HAP-1 (cell line): ENCODE measurements around the gene TMEM242.

ENCODE experiments used
- DNase-seq, 2 experiments: peaks; one replicate each; pipeline ENCODE4 v3.0.0-alpha.2; 2016 to 2020; ENCODE audit warnings: low spot score in 2 of 2
- H3K27me3 ChIP-seq: fragments of 250-450 bp; sonication (Bioruptor Pico); 2 replicates; pipeline ENCODE4 v1.5.1; 2020; ENCODE audit warnings: low read depth, mild to moderate bottlenecking, moderate library complexity
- H3K36me3 ChIP-seq: fragments of 250-450 bp; sonication (Bioruptor Pico); replicated peaks from 2 replicates; pipeline ENCODE4 v1.5.1; 2020; ENCODE audit warnings: mild to moderate bottlenecking
- H3K4me1 ChIP-seq: fragments of 250-450 bp; sonication (Bioruptor Pico); 2 replicates; pipeline ENCODE4 v1.5.1; 2020; ENCODE audit warnings: mild to moderate bottlenecking
- H3K4me3 ChIP-seq: fragments of 250-450 bp; sonication (Bioruptor Pico); 2 replicates; pipeline ENCODE4 v1.5.1; 2020; ENCODE audit warnings: mild to moderate bottlenecking, moderate library complexity
- H3K9me3 ChIP-seq: fragments of 250-450 bp; sonication (Bioruptor Pico); 2 replicates; pipeline ENCODE4 v1.5.1; 2020; ENCODE audit warnings: mild to moderate bottlenecking, moderate library complexity
- in situ Hi-C: fragments of 300-500 bp; cut with MboI; formaldehyde crosslinking; loops from 3 replicates; pipeline ENCODE4 v1.14.3; 2020; ENCODE audit warnings: low sequenced_read_pairs, inconsistent platforms, mixed read lengths

Gene TMEM242

GRCh38 chr6:157268396-157268795, 54.9 kb downstream of the TMEM242 start:
- H3K36me3 ChIP-seq: no peaks in the 10 kb centered on the region
- in situ Hi-C loops: no loop called here
- H3K4me3 ChIP-seq: no peak overlapping the region

DNA sequence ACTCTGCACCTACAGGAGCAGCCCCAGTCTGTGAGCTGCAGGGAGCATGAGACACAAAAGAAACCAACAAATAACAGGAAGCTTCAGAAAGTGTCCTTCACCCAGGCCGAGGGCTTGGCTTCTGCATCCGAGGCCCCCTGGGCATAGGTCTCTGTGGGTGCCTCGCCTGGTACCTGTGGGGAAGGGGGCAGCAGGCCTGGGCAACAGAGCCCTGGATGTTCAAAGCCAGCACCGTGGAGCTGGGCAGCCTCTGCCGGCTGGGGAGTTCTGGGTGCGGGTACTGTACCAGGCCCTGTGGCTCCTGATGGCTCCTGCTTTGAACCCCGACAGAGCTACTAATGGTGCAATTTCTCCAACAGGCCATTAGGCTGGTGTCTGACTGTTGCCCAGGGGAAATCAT, 55.7 kb downstream of the TMEM242 start:
- Histone ChIP-seq H3K36me3 (no peaks in the 10 kb centered on the region), H3K27me3 (no peaks in the 10 kb centered on the region), H3K4me3 (no peak overlapping the region), H3K9me3 (no peaks in the 10 kb centered on the region), H3K4me1 (no peaks in the 10 kb centered on the region)
- DNase-seq: no peak
- in situ Hi-C loops: no loop called here

More at GRCh38 chr6:157268396-157268795, 54.9 kb downstream of the TMEM242 start:
- H3K4me1 ChIP-seq: no peaks in the 10 kb centered on the region
- no peaks in the 10 kb centered on the region for H3K9me3 ChIP-seq
- no peaks in the 10 kb centered on the region for H3K27me3 ChIP-seq
- DNase-seq: no peak

DNA sequence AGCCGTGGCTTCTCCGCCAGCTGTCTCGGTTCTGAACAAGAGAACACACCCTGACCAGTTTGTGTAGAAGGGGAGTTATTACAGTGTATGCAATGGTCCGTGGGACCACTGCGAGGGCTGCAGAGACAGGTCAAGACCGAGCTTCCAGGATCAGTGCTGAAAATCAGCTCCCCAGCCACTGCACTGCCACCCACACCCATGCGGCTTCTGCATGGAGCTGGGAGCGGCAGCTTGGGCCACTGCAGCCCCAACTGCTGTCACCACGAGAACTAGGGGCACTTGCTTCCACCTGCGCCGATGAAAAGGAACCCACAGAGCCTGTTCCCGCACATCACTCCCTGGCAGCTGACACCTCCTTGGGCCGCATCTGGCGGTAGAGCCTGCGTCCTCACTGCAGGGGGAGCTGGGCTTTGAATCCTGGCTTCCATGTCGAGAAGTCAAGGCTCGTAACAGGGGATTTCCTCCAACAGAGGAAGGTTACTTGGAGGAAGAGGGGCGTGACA, 56.2 kb downstream of the TMEM242 start:
- Histone ChIP-seq H3K4me1 (no peaks in the 10 kb centered on the region), H3K36me3 (no peaks in the 10 kb centered on the region), H3K27me3 (no peaks in the 10 kb centered on the region), H3K9me3 (no peaks in the 10 kb centered on the region), H3K4me3 (no peak overlapping the region)
- no peak for DNase-seq
- in situ Hi-C loops: no loop called here

GRCh38 chr6:157266274-157267101, 56.8 kb downstream of the TMEM242 start:
- H3K27me3 ChIP-seq: no peaks in the 10 kb centered on the region
- in situ Hi-C loops: no loop called here
- no peak for DNase-seq
- no peaks in the 10 kb centered on the region for H3K4me1 ChIP-seq
- no peaks in the 10 kb centered on the region for H3K36me3 ChIP-seq
- H3K9me3 ChIP-seq: no peaks in the 10 kb centered on the region
- no peak overlapping the region for H3K4me3 ChIP-seq

DNA sequence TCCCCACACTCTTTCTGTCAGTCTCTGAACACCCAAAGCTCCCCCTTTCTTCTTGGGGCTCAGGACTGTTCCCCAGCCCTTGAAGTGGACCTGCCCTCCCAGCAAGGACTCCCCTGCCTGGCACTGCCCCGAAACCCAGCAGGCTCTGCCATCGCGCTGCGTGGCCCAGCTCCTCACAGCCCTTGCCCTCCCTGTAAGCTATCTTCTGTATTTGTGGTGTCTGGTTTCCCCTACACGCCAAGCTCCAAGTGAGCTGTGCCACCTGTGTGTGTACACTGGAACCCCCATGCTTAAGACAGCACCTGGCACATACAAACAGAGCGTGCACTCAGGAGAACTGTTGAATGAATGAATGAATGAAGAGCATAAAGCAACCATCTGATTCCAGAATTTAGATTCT, 57.7 kb downstream of the TMEM242 start:
- no peaks in the 10 kb centered on the region for H3K27me3 ChIP-seq
- in situ Hi-C loops: no loop called here
- H3K9me3 ChIP-seq: no peaks in the 10 kb centered on the region
- H3K4me1 ChIP-seq: no peaks in the 10 kb centered on the region
- no peak overlapping the region for H3K4me3 ChIP-seq
- DNase-seq: no peak
- no peaks in the 10 kb centered on the region for H3K36me3 ChIP-seq

DNA sequence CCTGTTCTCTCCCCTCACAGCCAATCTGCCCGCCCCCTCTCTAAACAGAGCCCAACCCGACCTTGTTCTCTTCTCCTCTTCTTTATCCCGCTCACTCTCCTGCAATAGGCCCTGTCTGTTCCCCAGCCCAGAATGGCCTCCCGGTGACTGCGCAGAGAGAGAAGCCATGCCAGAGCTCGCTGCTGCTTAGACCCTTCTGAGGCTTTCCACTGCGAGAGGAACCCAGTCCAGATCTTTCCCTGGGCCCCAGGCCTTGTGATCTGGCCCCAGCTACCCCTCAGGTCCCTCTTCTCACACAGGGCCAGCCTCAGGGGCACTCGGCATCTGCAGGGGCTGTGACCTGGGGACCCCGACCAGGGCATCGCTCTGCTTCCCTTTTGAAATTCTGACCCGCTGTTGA, 58.1 kb downstream of the TMEM242 start:
- H3K27me3 ChIP-seq: no peaks in the 10 kb centered on the region
- H3K9me3 ChIP-seq: no peaks in the 10 kb centered on the region
- in situ Hi-C loops: no loop called here
- H3K4me3 ChIP-seq: no peak overlapping the region
- H3K36me3 ChIP-seq: no peaks in the 10 kb centered on the region
- DNase-seq: no peak
- no peaks in the 10 kb centered on the region for H3K4me1 ChIP-seq

DNA sequence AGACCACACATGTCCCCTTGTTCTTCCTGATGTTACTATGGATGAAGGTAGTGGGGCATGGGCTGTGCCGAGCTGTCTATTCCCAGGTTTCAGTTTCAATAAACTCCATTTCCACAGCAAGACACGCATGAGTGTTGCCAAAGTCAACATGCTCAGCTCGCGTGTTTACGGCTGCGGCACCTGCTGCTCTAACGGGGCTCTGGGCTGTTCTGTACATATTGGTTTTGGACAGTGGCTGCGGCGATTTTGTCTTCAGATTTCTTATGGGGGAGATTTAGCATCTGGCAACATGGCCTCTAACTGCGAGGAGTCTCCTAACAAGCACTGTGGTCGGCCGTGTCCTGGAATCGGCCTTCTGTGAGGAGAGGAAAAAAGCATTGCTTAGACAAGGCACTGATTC, 58.6 kb downstream of the TMEM242 start:
- in situ Hi-C loops: no loop called here
- Histone ChIP-seq H3K9me3 (no peaks in the 10 kb centered on the region), H3K36me3 (no peaks in the 10 kb centered on the region), H3K4me1 (no peaks in the 10 kb centered on the region), H3K27me3 (no peaks in the 10 kb centered on the region), H3K4me3 (no peak overlapping the region)
- no peak for DNase-seq

- Histone ChIP-seq H3K27me3 (no peaks in the 10 kb centered on the region), H3K9me3 (no peaks in the 10 kb centered on the region), H3K4me1 (no peaks in the 10 kb centered on the region), H3K4me3 (no peak overlapping the region), H3K36me3 (no peaks in the 10 kb centered on the region)
- no peak for DNase-seq
- in situ Hi-C loops: no loop called here
Measured at GRCh38 chr6:157263881-157264397, 59.4 kb downstream of the TMEM242 start.

DNA sequence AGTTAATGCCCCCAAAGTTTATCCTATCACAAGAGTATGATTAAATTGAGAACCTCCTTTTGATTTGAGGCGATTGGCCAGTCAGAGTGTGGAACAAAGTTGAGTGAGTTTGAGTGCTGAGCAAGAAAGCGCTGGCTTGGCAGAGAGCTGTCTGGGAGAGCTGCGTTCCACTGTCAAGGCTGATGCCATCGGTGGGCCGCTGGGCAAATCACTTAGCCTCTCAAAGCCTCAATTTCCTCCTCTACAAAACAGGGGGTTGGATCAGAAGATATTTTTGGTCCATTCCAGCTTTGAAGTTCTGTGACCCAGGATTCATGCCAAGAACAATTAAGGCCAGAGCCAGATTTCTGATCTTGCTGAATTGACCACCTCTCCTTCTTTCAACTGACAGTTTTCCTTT, 60.2 kb downstream of the TMEM242 start:
- Histone ChIP-seq H3K27me3 (no peaks in the 10 kb centered on the region), H3K4me3 (no peak overlapping the region), H3K4me1 (no peaks in the 10 kb centered on the region), H3K9me3 (no peaks in the 10 kb centered on the region), H3K36me3 (no peaks in the 10 kb centered on the region)
- no peak for DNase-seq
- in situ Hi-C loops: no loop called here

- no peak overlapping the region for H3K4me3 ChIP-seq
- no peak for DNase-seq
- H3K36me3 ChIP-seq: no peaks in the 10 kb centered on the region
- no peaks in the 10 kb centered on the region for H3K27me3 ChIP-seq
- H3K9me3 ChIP-seq: no peaks in the 10 kb centered on the region
- in situ Hi-C loops: no loop called here
- no peaks in the 10 kb centered on the region for H3K4me1 ChIP-seq
Measured at GRCh38 chr6:157261606-157262005, 61.7 kb downstream of the TMEM242 start.

- in situ Hi-C loops: no loop called here
- H3K9me3 ChIP-seq: no peaks in the 10 kb centered on the region
- H3K36me3 ChIP-seq: no peaks in the 10 kb centered on the region
- H3K4me3 ChIP-seq: no peak overlapping the region
- no peak for DNase-seq
- no peaks in the 10 kb centered on the region for H3K27me3 ChIP-seq
- no peaks in the 10 kb centered on the region for H3K4me1 ChIP-seq
Measured at GRCh38 chr6:157260735-157261410, 62.4 kb downstream of the TMEM242 start.

DNA sequence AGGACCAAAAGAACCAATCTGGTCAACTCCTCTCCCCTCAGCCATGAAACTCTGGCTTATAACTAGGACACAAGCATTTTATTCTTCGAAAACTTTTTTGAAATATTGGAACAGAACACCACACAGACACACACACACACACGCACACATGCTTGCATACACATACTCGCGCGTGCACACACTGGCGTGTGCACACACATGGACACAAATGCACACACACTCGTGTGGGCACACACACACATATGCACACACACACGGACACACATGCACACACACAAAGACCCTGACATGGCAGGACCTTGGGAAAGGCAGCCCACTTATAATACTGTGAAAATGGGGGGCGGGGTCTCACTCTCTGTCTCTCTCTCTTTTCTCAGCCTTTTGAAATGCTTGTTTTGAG, 63.9 kb downstream of the TMEM242 start:
- H3K27me3 ChIP-seq: no peaks in the 10 kb centered on the region
- no peaks in the 10 kb centered on the region for H3K4me1 ChIP-seq
- H3K4me3 ChIP-seq: no peak overlapping the region
- in situ Hi-C loops: no loop called here
- no peak for DNase-seq
- no peaks in the 10 kb centered on the region for H3K36me3 ChIP-seq
- H3K9me3 ChIP-seq: no peaks in the 10 kb centered on the region

DNA sequence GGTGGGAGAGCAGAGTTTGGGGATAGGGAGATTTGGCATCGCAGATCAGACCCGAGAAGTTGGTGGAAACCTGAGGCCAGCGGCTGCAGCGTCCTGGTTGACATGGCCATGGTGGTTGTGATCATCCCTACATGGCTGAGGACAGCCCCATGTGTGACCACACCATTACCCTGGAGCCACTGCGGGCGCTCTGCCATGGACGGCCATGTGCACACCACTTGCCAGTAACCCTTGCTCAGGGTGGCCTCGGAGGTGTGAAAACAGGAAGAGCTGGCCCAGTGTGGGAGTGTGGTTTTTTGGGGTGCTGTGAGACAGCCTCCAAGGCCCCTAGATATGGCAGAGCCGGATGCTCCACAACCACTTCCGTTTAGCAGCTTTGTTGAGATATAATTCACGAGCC, 64.4 kb downstream of the TMEM242 start:
- DNase-seq: no peak
- no peaks in the 10 kb centered on the region for H3K36me3 ChIP-seq
- in situ Hi-C loops: no loop called here
- H3K9me3 ChIP-seq: no peaks in the 10 kb centered on the region
- no peaks in the 10 kb centered on the region for H3K27me3 ChIP-seq
- no peaks in the 10 kb centered on the region for H3K4me1 ChIP-seq
- H3K4me3 ChIP-seq: no peak overlapping the region

DNA sequence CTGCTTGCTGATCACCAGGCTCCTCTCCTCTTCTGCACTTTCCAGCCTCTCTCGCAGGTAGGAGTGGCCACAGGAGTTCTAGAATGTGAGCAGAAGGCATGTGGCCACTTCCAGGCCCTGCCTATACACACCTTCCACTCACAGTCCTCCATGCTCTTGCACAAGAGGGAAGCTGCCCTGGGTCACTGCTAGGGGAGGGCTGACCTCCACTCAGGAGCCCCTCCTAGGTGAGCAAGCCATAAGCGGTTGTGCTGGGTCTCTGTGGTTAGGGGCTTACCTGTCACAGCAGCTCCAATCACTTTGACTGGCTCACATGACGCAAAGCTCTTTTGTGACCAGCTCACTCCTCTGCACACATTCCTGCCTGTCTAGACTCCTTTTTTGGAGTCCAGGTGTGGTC, 68.2 kb downstream of the TMEM242 start:
- in situ Hi-C loops: no loop called here
- H3K27me3 ChIP-seq: no peaks in the 10 kb centered on the region
- H3K9me3 ChIP-seq: no peaks in the 10 kb centered on the region
- H3K4me3 ChIP-seq: no peak overlapping the region
- no peaks in the 10 kb centered on the region for H3K4me1 ChIP-seq
- no peaks in the 10 kb centered on the region for H3K36me3 ChIP-seq
- DNase-seq: no peak
